Right renal pelvis (tissue), 4 donors: ENCODE data around the gene CBARP. TPM values are rescaled to one million over a fixed set of nuclear protein-coding genes. Genes with fewer than 3 reads are reported as not detected.

ENCODE experiments used
- DNase-seq, 4 donors: peaks; one replicate each; pipeline ENCODE4 v3.0.0-alpha.2; 2013; ENCODE audit warnings: low read depth in 4 of 4, low spot score in 3 of 4, missing footprints in 1 of 4
- polyA plus RNA-seq, 4 donors: library from polyadenylated mRNA; unstranded; fragments of 120-200 nt; gene quantifications; one replicate each; pipeline ENCODE4 v1.2.1, GENCODE V29; 2013; ENCODE audit not compliant: insufficient read length in 4 of 4

CBARP gene
- polyA plus RNA-seq, 4 donors, result 1.6 to 5.3 (median 1.7) TPM

DNA sequence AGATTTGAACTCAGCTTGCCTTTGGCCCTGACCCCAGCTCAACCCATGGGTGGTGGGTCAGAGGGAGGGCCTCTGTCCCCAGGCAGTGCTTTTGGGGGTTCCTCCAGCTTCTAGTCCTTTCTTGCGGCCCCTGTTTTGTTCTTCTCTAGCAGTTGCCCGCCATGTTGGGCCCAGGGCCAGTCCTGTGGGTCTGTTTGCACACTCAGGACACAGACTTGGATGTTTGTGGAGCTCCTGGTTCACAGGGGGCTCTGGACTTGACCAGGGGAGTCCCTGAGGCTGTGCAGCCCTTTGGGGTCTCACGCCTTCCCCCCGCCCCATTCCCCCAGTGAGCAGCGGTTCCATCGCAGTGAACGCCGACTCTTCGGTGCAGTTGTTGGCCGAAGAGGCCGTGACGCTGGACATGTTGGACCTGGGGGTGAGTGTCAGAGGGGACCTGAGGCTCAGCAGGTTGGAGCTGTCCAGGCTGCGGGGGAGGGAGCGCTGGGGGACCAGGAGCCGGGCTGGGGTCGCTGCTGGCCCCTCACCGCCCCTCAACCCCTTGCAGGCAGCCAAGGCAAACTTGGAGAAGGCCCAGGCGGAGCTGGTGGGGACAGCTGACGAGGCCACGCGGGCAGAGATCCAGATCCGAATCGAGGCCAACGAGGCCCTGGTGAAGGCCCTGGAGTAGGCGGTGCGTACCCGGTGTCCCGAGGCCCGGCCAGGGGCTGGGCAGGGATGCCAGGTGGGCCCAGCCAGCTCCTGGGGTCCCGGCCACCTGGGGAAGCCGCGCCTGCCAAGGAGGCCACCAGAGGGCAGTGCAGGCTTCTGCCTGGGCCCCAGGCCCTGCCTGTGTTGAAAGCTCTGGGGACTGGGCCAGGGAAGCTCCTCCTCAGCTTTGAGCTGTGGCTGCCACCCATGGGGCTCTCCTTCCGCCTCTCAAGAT, 6.2 kb upstream of the CBARP start:
- no peak for DNase-seq

DNA sequence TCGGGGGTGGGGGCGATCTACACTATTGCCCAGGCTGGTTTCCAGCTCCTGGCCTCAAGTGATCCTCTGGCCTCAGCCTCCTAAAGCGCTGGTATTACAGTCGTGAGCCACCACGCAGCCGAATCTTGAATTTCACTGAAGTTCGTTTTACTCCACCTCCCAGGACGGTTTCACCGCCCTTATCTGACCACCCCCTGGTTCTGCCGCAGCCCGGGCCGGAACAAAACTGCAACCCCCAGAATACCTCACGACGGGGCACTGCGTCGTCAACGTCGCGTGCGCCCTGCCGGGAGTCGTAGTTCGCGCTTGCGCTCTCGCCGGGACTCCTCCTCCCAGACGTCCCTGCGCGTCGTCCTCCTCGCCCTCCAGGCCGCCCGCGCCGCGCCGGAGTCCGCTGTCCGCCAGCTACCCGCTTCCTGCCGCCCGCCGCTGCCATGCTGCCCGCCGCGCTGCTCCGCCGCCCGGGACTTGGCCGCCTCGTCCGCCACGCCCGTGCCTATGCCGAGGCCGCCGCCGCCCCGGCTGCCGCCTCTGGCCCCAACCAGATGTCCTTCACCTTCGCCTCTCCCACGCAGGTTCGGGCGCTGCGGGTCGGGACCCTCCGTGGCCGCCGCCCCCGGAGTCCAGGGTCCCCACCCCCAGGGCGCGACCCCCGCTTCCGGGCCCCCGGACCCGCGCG, 3.8 kb upstream of the CBARP start, which contains the start of gene ATP5F1D:
Gene ATP5F1D (plus strand): TSS at position 335 of the 679 bp plus-strand sequence. CDS start 100 bp downstream, at position 435.
- DNase-seq, result peak in 1 of 4 donors; percentile 85

GRCh38 chr19:1240925-1241324, 3.1 kb upstream of the CBARP start:
- no peak for DNase-seq

- DNase-seq, result peak in 2 of 4 donors; percentile 80
These were observed 2.3 kb upstream of the CBARP start for GRCh38 chr19:1239796-1240737.

DNA sequence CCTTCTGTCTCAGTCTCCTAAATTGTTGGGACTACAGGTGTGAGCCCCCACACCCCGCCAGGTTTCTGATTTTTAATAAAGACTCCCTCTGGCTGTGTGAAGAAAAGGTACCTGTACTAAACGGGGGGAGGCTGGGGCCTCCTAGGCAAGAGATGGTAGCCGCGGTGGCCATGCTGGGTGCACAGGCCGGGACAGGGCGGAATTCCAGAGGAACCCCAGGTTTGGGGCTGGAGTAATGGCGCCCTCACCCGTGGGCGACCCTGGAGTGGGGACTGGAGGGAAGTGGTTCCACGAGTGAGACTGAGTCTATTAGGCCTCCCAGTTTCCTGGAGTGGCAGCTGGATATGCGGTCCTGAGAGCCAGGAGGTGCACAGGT, 1.6 kb upstream of the CBARP start:
- no peak for DNase-seq

DNA sequence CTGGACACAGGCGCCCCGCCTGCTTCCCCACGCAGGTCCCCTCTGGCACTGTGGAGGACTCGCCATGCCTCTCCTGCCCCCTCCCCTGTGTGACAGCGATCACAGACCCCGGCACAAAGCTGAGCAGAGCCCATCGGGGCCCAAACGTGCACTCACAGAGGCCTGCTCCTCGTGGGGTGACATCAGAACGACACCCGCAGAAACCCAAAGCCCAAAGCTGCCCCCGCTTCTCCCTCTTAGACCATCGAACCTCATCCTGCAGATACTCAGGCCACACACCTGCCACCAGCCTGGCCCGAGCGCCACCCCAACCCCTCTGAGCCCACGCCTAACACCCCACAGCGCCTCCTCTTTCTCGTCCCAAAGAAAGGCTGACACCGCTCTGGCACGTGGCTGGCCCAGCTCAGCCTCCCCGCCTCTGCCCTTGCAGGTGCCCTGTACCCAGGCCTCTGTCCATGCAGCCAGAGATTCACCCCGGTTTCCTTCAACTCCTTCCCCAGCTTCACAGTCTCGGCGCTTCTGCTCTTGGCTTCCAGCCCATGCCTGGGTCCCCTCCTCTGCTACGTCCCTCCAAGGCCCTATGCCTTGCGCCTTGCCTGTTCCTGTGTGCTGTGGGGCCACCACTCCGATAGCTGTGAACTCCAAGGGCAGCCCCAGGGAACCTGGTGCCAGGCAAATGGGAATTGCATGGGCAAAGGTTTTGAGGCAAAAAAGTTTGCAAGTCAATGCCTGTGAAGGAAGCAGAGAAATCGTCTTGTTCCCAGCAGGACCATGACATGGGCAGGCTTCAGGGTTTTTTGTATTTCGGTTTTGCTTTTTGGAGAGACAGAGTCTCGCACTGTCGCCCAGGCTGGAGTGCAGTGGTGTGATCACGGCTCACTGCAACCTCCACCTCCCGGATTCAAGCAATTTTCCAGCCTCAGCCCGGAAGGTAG, 831 bp upstream of the CBARP start:
- no peak for DNase-seq

- no peak for DNase-seq
These were observed 662 bp downstream of the CBARP start for GRCh38 chr19:1237027-1237659.

- no peak for DNase-seq
These were observed 1.2 kb downstream of the CBARP start for GRCh38 chr19:1236576-1236975.

- no peak for DNase-seq
These were observed 1.9 kb downstream of the CBARP start for GRCh38 chr19:1235625-1236538.

- no peak for DNase-seq
These were observed 2.8 kb downstream of the CBARP start for GRCh38 chr19:1234955-1235380.

DNA sequence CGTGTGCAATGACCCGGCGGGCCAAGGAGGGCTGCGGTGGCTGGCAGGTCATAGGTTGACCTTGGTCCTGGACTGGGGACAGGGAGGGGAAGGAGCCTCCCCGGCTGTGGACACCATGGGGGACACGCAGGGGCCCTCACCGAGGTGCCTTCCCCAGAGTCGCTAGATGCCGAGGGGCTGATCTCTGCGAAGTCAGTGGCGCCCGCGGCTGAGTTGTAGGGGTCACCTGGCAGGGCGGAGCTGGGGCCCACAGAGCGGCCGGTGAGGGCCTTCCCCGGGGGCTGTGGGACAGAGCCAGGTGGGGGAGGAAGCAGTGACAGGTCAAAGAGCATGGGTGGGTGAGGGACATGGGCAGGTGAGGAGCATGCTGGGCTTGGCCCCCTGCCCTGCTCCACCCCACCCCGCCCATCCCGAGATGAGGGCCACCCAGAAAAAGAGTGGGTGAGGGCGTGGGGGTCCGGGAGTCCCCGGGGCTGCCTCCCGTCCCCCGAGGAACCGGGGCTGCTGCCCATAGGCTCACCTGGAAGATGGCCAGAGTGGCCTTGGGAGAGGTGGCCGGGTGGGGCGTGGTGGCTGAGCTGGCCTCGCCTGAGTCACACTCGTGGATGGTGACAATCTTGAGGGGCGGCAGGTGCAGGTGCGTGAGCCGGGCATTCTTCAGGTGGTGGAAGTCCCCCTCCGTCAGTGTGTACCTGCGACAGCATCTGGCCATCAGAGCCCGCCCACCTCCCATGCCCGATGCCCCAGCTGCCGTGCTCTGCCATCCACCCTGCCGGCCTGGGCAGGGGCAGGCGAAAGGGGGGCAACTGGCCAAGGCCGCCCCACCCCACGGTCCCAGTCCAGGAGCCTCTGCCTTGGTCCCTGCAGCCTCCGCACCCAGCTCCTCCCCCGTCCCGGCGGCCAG, 3.5 kb downstream of the CBARP start:
- DNase-seq, result no peak

GRCh38 chr19:1233115-1233667, 4.6 kb downstream of the CBARP start:
- no peak for DNase-seq

DNA sequence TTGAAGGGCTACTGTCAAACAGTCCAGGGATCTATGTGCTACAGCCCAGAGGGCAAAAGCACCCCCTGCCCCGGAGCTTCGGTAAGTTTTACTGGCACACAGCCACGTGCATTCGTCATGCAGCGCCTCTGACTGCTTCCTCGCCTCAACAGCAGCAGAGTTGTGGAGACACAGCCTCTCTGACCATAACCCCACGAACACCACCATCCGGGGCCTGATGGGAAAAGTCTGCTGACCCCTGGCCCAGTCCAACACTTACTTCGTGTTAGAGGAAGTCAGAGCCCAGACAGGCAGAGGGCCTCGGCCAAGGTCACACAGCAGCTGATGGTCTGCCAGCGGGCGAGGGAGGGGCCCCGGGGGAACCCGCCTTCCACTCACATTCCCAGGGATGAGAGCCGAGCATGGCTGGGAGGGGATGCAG, 5.1 kb downstream of the CBARP start:
- no peak for DNase-seq

GRCh38 chr19:1231729-1232637, 5.8 kb downstream of the CBARP start:
- DNase-seq, result no peak

DNA sequence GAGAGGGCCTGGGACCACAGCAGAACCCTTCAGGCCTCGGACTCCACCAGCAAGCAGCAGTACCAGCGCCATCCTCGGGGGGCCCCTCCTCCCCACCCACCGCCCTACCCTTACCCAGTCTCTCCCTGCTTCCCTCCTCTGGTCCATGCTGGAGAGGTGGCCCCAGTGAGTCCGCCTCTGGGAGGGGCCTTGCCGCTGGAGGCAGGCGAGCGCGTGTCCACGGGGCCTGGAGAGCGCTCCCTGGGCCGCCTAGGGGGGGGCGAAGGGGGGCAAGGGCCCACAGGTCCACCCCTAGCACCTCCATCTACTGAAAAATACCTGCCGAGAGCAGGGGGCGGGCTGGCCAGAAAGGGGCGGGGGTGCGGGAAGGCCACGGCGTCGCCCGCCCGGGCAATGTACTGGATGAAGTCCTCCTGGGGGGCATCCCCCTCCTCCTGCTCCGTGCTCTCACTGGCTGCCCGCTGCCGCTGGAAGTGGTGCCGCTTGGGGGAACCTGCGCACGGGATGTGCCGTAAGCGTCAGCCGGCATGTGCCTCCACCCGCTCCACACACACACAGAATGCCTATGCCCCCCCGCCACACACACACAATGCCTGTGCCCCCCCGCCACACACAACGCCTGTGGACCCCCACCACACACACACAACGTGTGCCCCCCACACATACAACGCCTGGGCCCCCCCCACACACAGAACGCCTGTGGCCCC, 6.9 kb downstream of the CBARP start:
- no peak for DNase-seq
